H9 (cell line): ENCODE results near the gene DDX1. TPM values are rescaled to one million over a fixed set of nuclear protein-coding genes. Genes with fewer than 3 reads are reported as not detected.

ENCODE experiments used
- DNase-seq: peaks from one replicate; pipeline ENCODE4 v3.0.0-alpha.2; 2017
- H2AFZ ChIP-seq: one replicate; pipeline ENCODE4 v1.6.1; 2013; ENCODE audit warnings: mild to moderate bottlenecking, low read length, control low read depth, moderate library complexity
- H2AK5ac ChIP-seq: 2 replicates; pipeline ENCODE4 v1.6.1; 2013; ENCODE audit warnings: low read length, control low read depth, mixed read lengths; ENCODE audit not compliant: insufficient read length
- H2BK120ac ChIP-seq: one replicate; pipeline ENCODE4 v1.6.1; 2013; ENCODE audit warnings: low read depth, mild to moderate bottlenecking, low read length, control low read depth, inconsistent platforms; ENCODE audit not compliant: poor library complexity, severe bottlenecking
- H2BK12ac ChIP-seq: 2 replicates; pipeline ENCODE4 v1.6.1; 2013; ENCODE audit warnings: low read length, control low read depth, mixed read lengths, low read depth; ENCODE audit not compliant: insufficient read length
- H2BK15ac ChIP-seq: 2 replicates; pipeline ENCODE4 v1.6.1; 2013; ENCODE audit warnings: low read depth, low read length, control low read depth
- H2BK20ac ChIP-seq: one replicate; pipeline ENCODE4 v1.6.1; 2013; ENCODE audit warnings: low read depth, mild to moderate bottlenecking, low read length, control low read depth, inconsistent platforms; ENCODE audit not compliant: poor library complexity, severe bottlenecking
- H2BK5ac ChIP-seq: 2 replicates; pipeline ENCODE4 v1.6.1; 2013; ENCODE audit warnings: low read length, control low read depth, mixed read lengths; ENCODE audit not compliant: insufficient read length
- H3K14ac ChIP-seq: 2 replicates; pipeline ENCODE4 v1.6.1; 2013; ENCODE audit warnings: low read length, control low read depth; ENCODE audit not compliant: insufficient read depth
- H3K18ac ChIP-seq: 2 replicates; pipeline ENCODE4 v1.6.1; 2013; ENCODE audit warnings: low read depth, mild to moderate bottlenecking, mixed read lengths, low read length, control low read depth; ENCODE audit not compliant: insufficient read length
- H3K23ac ChIP-seq: 2 replicates; pipeline ENCODE4 v1.6.1; 2013; ENCODE audit warnings: low read length, control low read depth, mixed read lengths, low read depth; ENCODE audit not compliant: insufficient read length
- H3K23me2 ChIP-seq: 2 replicates; pipeline ENCODE4 v1.6.1; 2013; ENCODE audit warnings: low read depth, mild to moderate bottlenecking, mixed read lengths, low read length, control low read depth; ENCODE audit not compliant: insufficient read length, poor library complexity, severe bottlenecking
- H3K27ac ChIP-seq: 2 replicates; pipeline ENCODE4 v1.5.1; 2013; ENCODE audit warnings: low read length, control low read depth, mixed read lengths, low read depth; ENCODE audit not compliant: insufficient read length
- H3K27me3 ChIP-seq: 2 replicates; pipeline ENCODE4 v1.6.1; 2013; ENCODE audit warnings: low read length, control low read depth, inconsistent platforms; ENCODE audit not compliant: insufficient read depth
- H3K4ac ChIP-seq: 2 replicates; pipeline ENCODE4 v1.6.1; 2013; ENCODE audit warnings: low read depth, mild to moderate bottlenecking, control low read depth, inconsistent platforms, low read length, moderate library complexity
- H3K4me1 ChIP-seq: 2 replicates; pipeline ENCODE4 v1.6.1; 2013; ENCODE audit warnings: low read length, control low read depth, inconsistent platforms; ENCODE audit not compliant: insufficient read depth
- H3K4me2 ChIP-seq: 2 replicates; pipeline ENCODE4 v1.6.1; 2013; ENCODE audit warnings: low read length, control low read depth, mixed read lengths; ENCODE audit not compliant: insufficient read length, insufficient read depth
- H3K56ac ChIP-seq: 2 replicates; pipeline ENCODE4 v1.6.1; 2013; ENCODE audit warnings: low read depth, mild to moderate bottlenecking, mixed read lengths, low read length, control low read depth; ENCODE audit not compliant: insufficient read length
- H3K79me1 ChIP-seq: 2 replicates; pipeline ENCODE4 v1.6.1; 2013; ENCODE audit warnings: low read depth, mild to moderate bottlenecking, moderate library complexity, low read length, control low read depth, inconsistent platforms; ENCODE audit not compliant: insufficient read depth, poor library complexity, severe bottlenecking
- H3K79me2 ChIP-seq: 2 replicates; pipeline ENCODE4 v1.6.1; 2013; ENCODE audit warnings: low read length, control low read depth, inconsistent platforms; ENCODE audit not compliant: insufficient read depth
- H3K9ac ChIP-seq: 2 replicates; pipeline ENCODE4 v1.6.1; 2013; ENCODE audit warnings: low read length, control low read depth, mixed read lengths; ENCODE audit not compliant: insufficient read length; ENCODE audit errors: extremely low read depth
- H3K9me3 ChIP-seq: one replicate; pipeline ENCODE4 v1.6.1; 2013; ENCODE audit warnings: low read depth, low read length, inconsistent platforms; ENCODE audit not compliant: control insufficient read depth
- H3T11ph ChIP-seq: one replicate; pipeline ENCODE4 v1.6.1; 2013; ENCODE audit warnings: mild to moderate bottlenecking, low read length, control low read depth, inconsistent platforms
- H4K20me1 ChIP-seq: one replicate; pipeline ENCODE4 v1.6.1; 2013; ENCODE audit not compliant: control insufficient read depth, insufficient read length, insufficient read depth
- H4K5ac ChIP-seq: 2 replicates; pipeline ENCODE4 v1.6.1; 2013; ENCODE audit warnings: low read depth, mild to moderate bottlenecking, mixed read lengths, low read length, control low read depth; ENCODE audit not compliant: insufficient read length
- H4K8ac ChIP-seq: replicated peaks from 2 replicates; pipeline ENCODE4 v1.6.1; 2013; ENCODE audit warnings: low read length, control low read depth, mixed read lengths, low read depth; ENCODE audit not compliant: insufficient read length
- H4K91ac ChIP-seq: 2 replicates; pipeline ENCODE4 v1.6.1; 2013; ENCODE audit warnings: low read depth, mild to moderate bottlenecking, moderate library complexity, mixed read lengths, low read length, control low read depth; ENCODE audit not compliant: insufficient read length
- H3K27ac Mint-ChIP-seq, 3 experiments: 2 replicates in 2 of 3; 3 replicates in 1 of 3; pipeline ENCODE4 v1.8.0; 2020 to 2021; ENCODE audit warnings: mixed read lengths in 3 of 3, mild to moderate bottlenecking in 1 of 3, moderate library complexity in 1 of 3
- H3K27me3 Mint-ChIP-seq: 2 replicates; pipeline ENCODE4 v1.8.0; 2021; ENCODE audit warnings: low read depth, mild to moderate bottlenecking, moderate library complexity, mixed read lengths
- H3K36me3 Mint-ChIP-seq, 3 experiments: 2 replicates in 2 of 3; 3 replicates in 1 of 3; pipeline ENCODE4 v1.8.0; 2020 to 2021; ENCODE audit warnings: low read depth in 3 of 3, mixed read lengths in 3 of 3; ENCODE audit not compliant: insufficient read depth in 1 of 3
- H3K4me1 Mint-ChIP-seq, 2 experiments: 2 replicates each; pipeline ENCODE4 v1.8.0; 2020; ENCODE audit warnings: mixed read lengths in 2 of 2
- H3K4me3 Mint-ChIP-seq, 2 experiments: 2 replicates in 1 of 2; 3 replicates in 1 of 2; pipeline ENCODE4 v1.8.0; 2020 to 2021; ENCODE audit warnings: mild to moderate bottlenecking in 2 of 2, mixed read lengths in 2 of 2, moderate library complexity in 1 of 2
- H3K9me3 Mint-ChIP-seq, 2 experiments: 2 replicates in 1 of 2; 3 replicates in 1 of 2; pipeline ENCODE4 v1.8.0; 2020; ENCODE audit warnings: mild to moderate bottlenecking in 2 of 2, mixed read lengths in 2 of 2, moderate library complexity in 1 of 2
- CTCF ChIP-seq: fragments of 200-600 bp; sonication (generic); conservative IDR thresholded peaks from 3 replicates; pipeline ENCODE4 v1.8.0; 2021; ENCODE audit warnings: antibody characterized with exemption, mild to moderate bottlenecking
- WGBS: extraction: QIAGEN DNeasy Blood & Tissue Kit; methylation state at CpG from one replicate; pipeline ENCODE4 v1.1.7; 2013; ENCODE audit warnings: missing lambda C conversion rate, low lambda C conversion rate, mixed read lengths; ENCODE audit not compliant: insufficient read length; ENCODE audit errors: extremely low coverage; 5-methylcytosine and 5-hydroxymethylcytosine counted together
- total RNA-seq: library from RNA; stranded (reverse); gene quantifications from 2 replicates; pipeline ENCODE4 v1.2.1, GENCODE V29; 2021

Gene DDX1
- total RNA-seq, 1 experiment from 2014 or later, result 120 TPM

DNA sequence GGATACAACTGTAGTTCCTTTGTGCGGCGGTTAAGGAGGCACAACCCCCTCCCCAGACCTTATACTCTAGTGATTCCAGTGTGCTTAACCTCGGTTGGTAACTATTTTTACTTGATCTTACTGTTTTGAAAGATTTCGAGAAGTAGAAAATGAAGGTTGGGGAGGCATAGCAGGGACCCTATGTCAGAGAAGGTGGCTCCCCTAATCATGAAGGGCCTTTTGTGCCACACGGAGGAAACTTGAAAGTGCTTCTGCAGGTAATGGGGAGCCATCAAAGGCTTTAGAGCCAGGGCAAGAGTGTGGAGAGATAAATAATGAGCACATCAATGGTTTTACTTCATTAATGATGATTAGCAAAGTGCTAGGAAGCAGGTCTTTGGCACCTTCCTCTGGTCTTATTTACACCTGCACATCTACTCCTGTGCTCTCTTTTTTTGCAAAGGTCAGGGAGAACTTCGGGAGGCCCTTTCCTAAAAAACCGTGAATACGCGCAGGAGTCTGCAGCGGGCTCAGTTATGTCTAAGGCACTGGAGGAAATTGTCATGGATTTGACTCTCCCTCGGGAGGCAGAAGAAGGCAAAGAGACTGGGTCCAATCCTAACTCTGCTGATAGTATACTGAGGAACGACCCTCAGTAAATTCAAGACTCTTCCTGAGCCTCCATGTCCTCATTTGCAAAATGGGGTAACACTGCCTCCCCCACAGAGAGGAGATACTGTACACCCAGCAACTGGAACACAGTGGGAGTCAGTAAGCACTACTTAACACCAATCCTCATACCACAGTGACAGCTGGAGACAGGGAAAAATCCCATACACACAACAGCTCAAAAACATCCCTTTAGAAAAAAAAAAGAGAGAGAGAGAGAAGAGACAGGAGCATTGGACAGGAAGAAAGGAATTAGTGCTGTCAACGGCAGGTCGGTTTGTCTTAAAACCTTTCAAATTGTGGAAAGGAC, 81.6 kb downstream of the DDX1 start:
- H3K4ac ChIP-seq, result no peak overlapping the region
- H3K4me2 ChIP-seq, result no peak overlapping the region
- no peak overlapping the region for H3K27ac ChIP-seq
- H3K79me2 ChIP-seq, result no peaks in the 10 kb centered on the region
- no peak overlapping the region for H2BK20ac ChIP-seq
- no peak overlapping the region for H2AFZ ChIP-seq
- no peaks in the 10 kb centered on the region; the same call in 1 of the 2 replicates for H3K4me1 ChIP-seq
- H3K23ac ChIP-seq, result no peak overlapping the region
- no peak overlapping the region for H2BK15ac ChIP-seq
- no CpG with 5 or more reads among the region's 14 CpGs for WGBS
- no peak overlapping the region for H3K14ac ChIP-seq
- H2BK12ac ChIP-seq, result no peak overlapping the region
- Mint-ChIP-seq H3K4me1 (peaks cover 20 to 31% of the 10 kb centered on the region in 2 experiments), H3K27ac (no peak overlapping the region; a peak in 2 of 7 replicates), H3K4me3 (no peak overlapping the region), H3K9me3 (peaks cover 0 to 4% of the 10 kb centered on the region in 2 experiments; a peak in 2 of 5 replicates), H3K27me3 (no peaks in the 10 kb centered on the region; the same call in 1 of the 2 replicates), H3K36me3 (peaks cover 0 to 5% (median 0%) of the 10 kb centered on the region in 3 experiments; a peak in 3 of 7 replicates)
- H2BK5ac ChIP-seq, result no peak overlapping the region
- no peaks in the 10 kb centered on the region for H4K20me1 ChIP-seq
- no peak for TF ChIP-seq CTCF
- H3K27me3 ChIP-seq, result no peaks in the 10 kb centered on the region
- H3K79me1 ChIP-seq, result no peaks in the 10 kb centered on the region
- H4K8ac ChIP-seq, result no peak overlapping the region
- H3K9me3 ChIP-seq, result no peaks in the 10 kb centered on the region
- no peak overlapping the region for H3T11ph ChIP-seq
- no peak overlapping the region for H4K5ac ChIP-seq
- no peak overlapping the region for H2AK5ac ChIP-seq
- no peak overlapping the region for H3K9ac ChIP-seq
- no peak overlapping the region for H3K18ac ChIP-seq
- DNase-seq, result no peak
- H4K91ac ChIP-seq, result no peak overlapping the region
- no peaks in the 10 kb centered on the region for H3K23me2 ChIP-seq
- H2BK120ac ChIP-seq, result no peak overlapping the region
- H3K56ac ChIP-seq, result no peak overlapping the region
